HepG2 (cell line): ENCODE measurements around the gene JDP2. TPM values are rescaled to one million over a fixed set of nuclear protein-coding genes. Genes with fewer than 3 reads are reported as not detected.

Experiments used
- ATAC-seq: fragments of 200-7000 bp; cut with Tn5 transposase; 3 replicates; pipeline ENCODE4 v1.9.1; 2020; ENCODE audit warnings: mild to moderate bottlenecking, moderate library complexity
- BruUV-seq: library from RNA; stranded (reverse); fragments of 400-500 nt; replicated peaks from 2 replicates; lab custom pipeline; 2021; lab: Mats Ljungman, UMichigan
- CTCF ChIA-PET: fragments of 300-600 bp; formaldehyde crosslinking; extraction: SDS; loops from one replicate; lab custom pipeline; 2021; ENCODE audit warnings: low total read pairs, inconsistent platforms, low intra/inter-chr PET ratio; lab: Yijun Ruan, JAX
- POLR2A ChIA-PET: fragments of 350-600 bp; sonication (Branson Sonifier 250); formaldehyde crosslinking; loops from one replicate; lab custom pipeline; 2020; ENCODE audit warnings: antibody characterized with exemption, inconsistent platforms; lab: Yijun Ruan, JAX
- DNase-seq: peaks from one replicate; pipeline ENCODE4 v3.0.0-alpha.2; 2015; ENCODE audit warnings: low spot score
- FAIRE-seq: peaks from 3 replicates; lab custom pipeline; 2011; peaks lifted over from hg19 to GRCh38; lab: Jason Lieb, UNC
- H2AFZ ChIP-seq: one replicate; pipeline ENCODE4 v1.6.1; 2011; ENCODE audit warnings: low read length, inconsistent platforms
- H3K27ac ChIP-seq: fragments of 300-600 bp; 3 replicates; pipeline ENCODE4 v1.8.0; 2011; ENCODE audit warnings: mixed run types, mild to moderate bottlenecking, mixed read lengths, low read length, inconsistent platforms; ENCODE audit not compliant: insufficient read depth; ENCODE audit errors: extremely low read length
- H3K27me3 ChIP-seq, 2 experiments: fragments of 200-600 bp in 1 of 2; 2 replicates in 1 of 2; 3 replicates in 1 of 2; pipeline versions ENCODE4 v1.6.0 to v1.8.0; 2011; ENCODE audit warnings: low read length in 2 of 2, mild to moderate bottlenecking in 2 of 2, moderate library complexity in 2 of 2, inconsistent platforms in 1 of 2; ENCODE audit not compliant: insufficient read depth in 2 of 2, control insufficient read depth in 1 of 2
- H3K36me3 ChIP-seq, 2 experiments: fragments of 200-600 bp in 1 of 2; replicated peaks in 1 of 2; 2 replicates in 1 of 2; 3 replicates in 1 of 2; pipeline versions ENCODE4 v1.5.1 to v1.8.0; 2011; ENCODE audit warnings: low read length in 2 of 2, inconsistent platforms in 1 of 2; ENCODE audit not compliant: insufficient read depth in 2 of 2, control insufficient read depth in 1 of 2
- H3K4me1 ChIP-seq: 2 replicates; pipeline ENCODE4 v1.5.1; 2012; ENCODE audit warnings: low read length, inconsistent platforms; ENCODE audit not compliant: insufficient read depth
- H3K4me2 ChIP-seq: 2 replicates; pipeline ENCODE4 v1.6.0; 2011; ENCODE audit warnings: low read depth, low read length, inconsistent platforms
- H3K4me3 ChIP-seq, 3 experiments: fragments of 200-600 bp in 1 of 3; sonication (generic), shearing (Covaris generic) in 1 of 3; replicated peaks in 1 of 3; 2 replicates each; pipeline ENCODE4 v1.5.1; 2011 to 2016; ENCODE audit warnings: low read length in 3 of 3, inconsistent platforms in 2 of 3, low read depth in 2 of 3, mild to moderate bottlenecking in 2 of 3, control low read depth in 1 of 3, mixed read lengths in 1 of 3; ENCODE audit not compliant: insufficient read depth in 1 of 3
- H3K79me2 ChIP-seq: one replicate; pipeline ENCODE4 v1.6.1; 2011; ENCODE audit warnings: low read length, inconsistent platforms; ENCODE audit not compliant: insufficient read depth
- H3K9ac ChIP-seq: 2 replicates; pipeline ENCODE4 v1.6.0; 2011; ENCODE audit warnings: mild to moderate bottlenecking, low read depth, low read length, inconsistent platforms; ENCODE audit not compliant: insufficient read depth
- H3K9me3 ChIP-seq: 2 replicates; pipeline ENCODE4 v1.5.1; 2012; ENCODE audit warnings: mild to moderate bottlenecking, low read length
- H4K20me1 ChIP-seq: 2 replicates; pipeline ENCODE4 v1.6.0; 2011; ENCODE audit warnings: inconsistent platforms, mild to moderate bottlenecking, low read length, moderate library complexity; ENCODE audit not compliant: insufficient read depth
- ARID5B ChIP-seq: IDR thresholded peaks from 2 replicates; pipeline ENCODE4 v1.4.0; 2020; ENCODE audit warnings: mild to moderate bottlenecking, missing genetic modification reagents
- BRD4 ChIP-seq: sonication (generic); formaldehyde crosslinking; IDR thresholded peaks from 2 replicates; pipeline ENCODE4 v1.4.0; 2020; ENCODE audit warnings: missing genetic modification reagents
- HDAC2 ChIP-seq: sonication (generic); formaldehyde crosslinking; IDR thresholded peaks from 2 replicates; pipeline ENCODE4 v1.4.0; 2020; ENCODE audit warnings: missing genetic modification reagents
- HIC2 ChIP-seq: sonication (generic); formaldehyde crosslinking; IDR thresholded peaks from 2 replicates; pipeline ENCODE4 v1.9.0; 2022; ENCODE audit warnings: low read depth, missing genetic modification reagents
- HMG20A ChIP-seq: IDR thresholded peaks from 2 replicates; pipeline ENCODE4 v1.6.1; 2016; ENCODE audit warnings: borderline replicate concordance
- HNF4A ChIP-seq: sonication (generic); formaldehyde crosslinking; IDR thresholded peaks from 2 replicates; pipeline ENCODE4 v1.4.0; 2020; ENCODE audit warnings: missing genetic modification reagents
- IKZF4 ChIP-seq: sonication (generic); formaldehyde crosslinking; IDR thresholded peaks from 2 replicates; pipeline ENCODE4 v1.5.1; 2020; ENCODE audit warnings: borderline replicate concordance, mild to moderate bottlenecking, low read depth, missing genetic modification reagents; ENCODE audit errors: not compliant biosample characterization
- MAFG ChIP-seq: sonication (generic); formaldehyde crosslinking; IDR thresholded peaks from 2 replicates; pipeline ENCODE4 v1.5.1; 2020; ENCODE audit warnings: mild to moderate bottlenecking, missing genetic modification reagents
- STAT6 ChIP-seq: sonication (generic); formaldehyde crosslinking; IDR thresholded peaks from 2 replicates; pipeline ENCODE4 v1.4.0; 2020; ENCODE audit warnings: missing genetic modification reagents, mild to moderate bottlenecking, borderline replicate concordance
- ZNF343 ChIP-seq: sonication (generic); formaldehyde crosslinking; IDR thresholded peaks from 2 replicates; pipeline ENCODE4 v1.4.0; 2020; ENCODE audit warnings: mild to moderate bottlenecking, missing genetic modification reagents
- ZNF562 ChIP-seq: sonication (generic); formaldehyde crosslinking; IDR thresholded peaks from 2 replicates; pipeline ENCODE4 v1.8.0; 2022; ENCODE audit warnings: missing genetic modification reagents, borderline replicate concordance
- ZNF746 ChIP-seq: sonication (generic); formaldehyde crosslinking; IDR thresholded peaks from 2 replicates; pipeline ENCODE4 v1.8.0; 2022; ENCODE audit warnings: mild to moderate bottlenecking, missing genetic modification reagents
- ZNF768 ChIP-seq: sonication (generic); formaldehyde crosslinking; IDR thresholded peaks from 2 replicates; pipeline ENCODE4 v1.4.0; 2020; ENCODE audit warnings: missing genetic modification reagents
- ZNF879 ChIP-seq: sonication (generic); formaldehyde crosslinking; IDR thresholded peaks from 2 replicates; pipeline ENCODE4 v1.8.1; 2023; ENCODE audit warnings: missing genetic modification reagents
- WGBS: methylation state at CpG from one replicate; pipeline ENCODE4 v1.1.6; 2017; ENCODE audit warnings: low lambda C conversion rate; 5-methylcytosine and 5-hydroxymethylcytosine counted together
- in situ Hi-C: cut with HindIII; loops from 2 replicates; pipeline ENCODE4 v1.10.0; 2017; ENCODE audit warnings: low pct_unique_long_range_greater_than_20kb; ENCODE audit not compliant: extremely low pct_ligation_motif_present
- intact Hi-C: fragments of 100-400 bp; cut with micrococcal nuclease; formaldehyde crosslinking; loops from one replicate; pipeline ENCODE4 v1.10.0; 2022; ENCODE audit not compliant: unreplicated experiment
- polyA plus RNA-seq, 8 experiments: library from polyadenylated mRNA; depleted of rRNA in 3 of 8; stranded (reverse) in 7 of 8; unstranded in 1 of 8; fragments of >200 nt; fragmentation: Illumina TruSeq in 4 of 8; extraction: Trizol in 4 of 8; gene quantifications; 2 replicates each; pipeline versions ENCODE4 v1.2.1 to v1.2.3, GENCODE V29; 2011 to 2016; ENCODE audit warnings: low read depth in 4 of 8, missing spikeins in 1 of 8, mixed read lengths in 1 of 8; ENCODE audit not compliant: insufficient read depth in 1 of 8
- total RNA-seq, 5 experiments: library from RNA; depleted of rRNA; stranded (reverse); fragments of >200 nt; fragmentation: Illumina TruSeq; extraction: Trizol; gene quantifications; 2 replicates each; pipeline ENCODE4 v1.2.3, GENCODE V29; 2016; ENCODE audit warnings: low read depth in 1 of 5

Gene JDP2
- total and polyA plus RNA-seq, 2 of the 13 experiments (the other 11 are each of a cell fraction or from before 2014, with no cell fraction given): 8.0 to 8.9 TPM

- no peak for TF ChIP-seq STAT6 (CRISPR knock-in tag)
- TF ChIP-seq HDAC2 (CRISPR knock-in tag): no peak
Measured at GRCh38 chr14:75511201-75511600, 83.4 kb downstream of the JDP2 start (continued).

- intact Hi-C loops: no loop called here
- peak; percentile 48 for ATAC-seq
- no peaks in the 10 kb centered on the region for H4K20me1 ChIP-seq
- no peak overlapping the region for H3K9ac ChIP-seq
- ChIA-PET CTCF (no interaction called here), POLR2A (no interaction called here)
- in situ Hi-C loops: no loop called here
- no peak for DNase-seq
- peak overlapping the region in 1 of 3 experiments; percentile 68; a peak in 1 of 6 replicates for H3K4me3 ChIP-seq
- peaks cover 0 to 24% of the 10 kb centered on the region in 2 experiments; a peak in 2 of 5 replicates for H3K27me3 ChIP-seq
- H3K4me2 ChIP-seq: 0 out of 2 replicates have a peak overlapping the region, but pooled peaks have one; percentile 81
- H3K4me1 ChIP-seq: peaks cover 24% of the 10 kb centered on the region
- no peaks in the 10 kb centered on the region for H3K36me3 ChIP-seq
- H3K27ac ChIP-seq: no peak overlapping the region
- BruUV-seq: no TSS peak
- no peaks in the 10 kb centered on the region for H3K9me3 ChIP-seq
- 73% methylated on average over 6 of the region's 12 CpGs for WGBS
- FAIRE-seq: no peak
- no peaks in the 10 kb centered on the region for H3K79me2 ChIP-seq
- no peak overlapping the region for H2AFZ ChIP-seq
- TF ChIP-seq ZNF768 (peak; percentile 34; the same call in 1 of the 2 replicates), ZNF879 (CRISPR knock-in tag) (no peak), BRD4 (no peak), ZNF343 (CRISPR knock-in tag) (no peak), ZNF562 (no peak), MAFG (no peak), HIC2 (peak; percentile 65; the same call in 1 of the 2 replicates), HNF4A (CRISPR knock-in tag) (peak; percentile 35; the same call in 1 of the 2 replicates), ZNF746 (CRISPR knock-in tag) (no peak), IKZF4 (CRISPR knock-in tag) (no peak), HMG20A (peak; percentile 24; the same call in 1 of the 2 replicates), ARID5B (0 out of 2 replicates have a peak, but pooled peaks have one; percentile 13)
Measured at GRCh38 chr14:75513911-75514672, 86.3 kb downstream of the JDP2 start.
